HuH-7.5 (cell line): ENCODE results near the gene PHF23.

Source experiments
- DNase-seq: peaks from one replicate; pipeline ENCODE4 v3.0.0; 2011; ENCODE audit warnings: low spot score

The PHF23 gene

DNA sequence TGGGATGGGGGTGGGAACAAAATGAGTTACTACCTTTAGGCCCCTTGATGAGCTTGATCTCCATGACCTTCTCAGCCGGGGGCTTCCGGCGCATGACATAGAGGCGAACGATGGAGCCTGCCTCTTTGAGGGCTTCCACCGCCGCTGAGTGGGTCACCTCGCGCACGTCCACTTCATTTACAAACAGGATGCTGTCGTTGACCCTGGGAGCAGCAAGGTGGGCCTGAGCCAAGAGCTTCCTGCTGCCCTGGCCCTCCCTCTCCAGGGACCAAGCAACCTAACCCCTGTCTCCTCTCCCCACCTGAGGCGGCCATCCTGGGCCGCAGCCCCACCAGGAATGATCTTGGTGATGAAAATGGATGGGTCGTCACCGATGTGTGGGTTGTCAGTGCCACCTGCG lies 35.9 kb downstream of the PHF23 start:
- no peak for DNase-seq

GRCh38 chr17:7196651-7197401 lies 42.4 kb downstream of the PHF23 start:
- DNase-seq: no peak

DNA sequence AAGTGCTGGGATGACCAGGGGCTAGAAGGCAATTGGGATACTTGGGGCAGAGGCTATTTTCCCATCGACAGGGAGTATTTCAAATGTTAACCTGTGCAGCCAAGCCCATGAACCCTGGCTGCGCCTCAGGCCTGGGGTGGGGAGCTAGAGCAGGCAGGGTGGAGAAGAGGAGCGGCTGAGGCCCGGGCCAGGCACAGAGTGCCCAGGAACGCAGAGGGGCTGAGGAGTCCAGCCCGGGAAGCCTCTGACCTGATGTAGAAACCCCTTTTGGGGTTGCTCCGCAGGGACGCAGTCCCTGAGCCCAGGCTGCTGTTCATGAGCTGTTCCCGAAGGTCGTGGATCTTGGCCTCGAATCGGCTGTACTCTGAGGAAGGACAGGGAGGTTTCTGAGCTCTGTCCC lies 43.3 kb downstream of the PHF23 start:
- DNase-seq: no peak

DNA sequence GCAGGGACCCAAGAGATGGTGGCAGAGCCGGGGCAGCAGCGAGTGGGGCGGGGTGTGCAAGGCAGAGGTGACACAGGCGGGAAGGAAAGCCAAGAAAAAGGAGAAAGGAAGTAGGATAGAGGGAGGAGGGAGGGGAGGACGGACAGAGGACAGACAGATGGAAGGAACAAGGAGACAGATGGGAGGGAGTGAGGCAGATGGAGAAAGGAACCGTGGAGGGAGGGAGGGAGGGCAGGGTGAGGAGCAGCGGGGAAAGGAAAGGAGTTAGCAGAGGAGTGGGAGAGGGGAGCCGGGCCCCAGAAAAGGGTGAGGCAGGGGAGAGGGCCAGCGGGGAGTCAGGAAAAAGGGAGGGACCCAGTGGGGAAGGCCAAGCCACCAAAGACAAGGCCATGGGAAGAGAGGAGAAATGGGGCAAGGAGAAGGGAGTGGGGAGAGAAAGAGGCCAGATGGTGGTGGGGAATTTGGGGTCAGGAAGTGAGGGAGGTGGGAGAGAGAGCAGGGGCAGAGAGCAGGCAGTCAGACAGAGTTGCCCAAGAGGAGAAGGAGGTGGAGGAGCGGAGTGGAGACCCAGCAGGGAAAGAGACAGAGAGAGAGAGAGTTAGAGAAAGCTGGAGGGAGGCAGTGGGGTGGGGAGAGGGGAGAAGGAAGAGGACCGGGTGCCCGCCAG lies 46.9 kb downstream of the PHF23 start:
- no peak for DNase-seq

DNA sequence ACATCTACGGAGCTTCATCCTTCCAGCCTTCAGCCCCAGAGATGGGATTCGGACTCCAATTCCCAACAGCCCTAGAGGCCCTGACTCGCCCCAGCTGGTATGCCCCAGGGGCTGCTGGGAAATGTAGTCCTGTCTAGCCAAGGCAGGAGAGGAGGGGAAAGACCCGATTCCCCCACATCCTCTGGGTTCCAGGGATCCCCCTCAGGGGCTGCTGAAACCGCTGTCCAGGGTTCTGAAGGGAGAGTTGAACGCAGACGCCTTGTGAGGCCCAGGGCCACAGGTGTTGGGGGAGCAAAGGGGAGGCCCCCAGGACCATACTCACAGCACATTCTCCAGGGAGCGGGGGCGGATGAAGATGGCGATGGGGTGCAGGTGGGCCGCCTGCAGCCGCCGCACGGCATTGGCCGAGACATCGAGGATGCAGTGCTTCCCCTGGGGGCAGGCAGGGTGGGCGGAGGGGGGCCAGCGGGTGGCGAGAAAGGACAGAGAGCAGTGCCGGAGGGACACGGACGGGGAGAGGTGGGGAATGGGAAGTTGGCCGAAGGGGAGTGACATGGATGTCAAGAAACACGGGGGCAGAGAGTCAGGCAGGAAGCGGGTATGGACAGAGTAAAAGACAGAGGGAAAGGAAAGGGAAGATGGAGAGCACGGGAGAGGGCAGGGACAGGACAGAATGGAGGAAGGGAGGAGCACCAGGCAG lies 47.5 kb downstream of the PHF23 start:
- DNase-seq: peak; percentile 61

DNA sequence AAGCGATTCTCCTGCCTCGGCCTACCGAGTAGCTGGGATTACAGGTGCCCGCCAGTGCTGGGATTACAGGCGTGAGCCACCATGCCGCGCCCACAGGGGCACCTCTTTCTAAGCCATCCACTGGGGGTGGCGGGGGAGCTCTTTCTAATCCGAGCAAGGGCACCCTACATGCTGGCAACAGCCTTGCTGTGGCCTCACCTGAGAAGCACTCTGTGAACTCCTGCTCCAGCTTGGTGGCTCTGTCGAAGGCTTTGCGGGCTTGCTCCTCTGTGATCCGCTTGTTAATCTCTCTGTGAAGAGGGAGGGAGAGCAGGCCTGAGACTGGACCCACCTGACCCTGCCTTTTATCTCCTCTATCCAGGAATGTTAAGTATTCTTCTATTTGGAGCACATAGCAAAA lies 48.2 kb downstream of the PHF23 start:
- no peak for DNase-seq

DNA sequence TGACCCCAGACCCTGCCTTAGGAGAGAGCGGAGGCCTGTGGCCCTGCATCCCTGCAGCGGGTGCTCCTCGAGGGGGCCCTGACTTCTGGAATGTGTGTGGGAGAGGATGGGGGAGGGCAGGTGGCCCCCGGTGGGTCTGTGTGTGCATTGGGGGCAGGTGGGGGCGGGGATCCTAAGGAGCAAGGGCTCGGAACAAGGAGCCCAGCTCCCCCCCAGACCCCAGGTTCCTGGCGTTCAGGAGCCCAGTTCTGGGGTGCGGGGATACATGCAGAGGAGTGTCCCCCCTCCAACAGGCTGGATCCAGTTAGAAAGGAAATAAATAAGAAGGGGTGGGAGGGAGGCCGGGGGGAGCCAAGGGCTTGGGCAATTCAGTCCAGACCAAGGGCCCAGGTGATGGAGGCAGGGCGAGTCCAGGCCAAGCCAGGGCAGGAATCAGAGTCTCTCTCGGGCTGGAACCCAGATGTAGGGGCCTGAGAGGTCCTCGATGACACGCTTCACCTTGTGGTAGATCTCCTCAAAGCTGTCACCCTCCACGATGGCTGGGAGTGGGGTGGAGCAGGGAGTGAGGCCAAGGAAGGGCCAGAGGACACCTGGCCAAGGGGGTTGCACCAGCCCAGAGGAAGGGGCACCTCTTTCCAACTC lies 48.9 kb downstream of the PHF23 start:
- no peak for DNase-seq

- DNase-seq: peak; percentile 46
Measured at GRCh38 chr17:7186241-7186640, 53.0 kb downstream of the PHF23 start.
